A673 (cell line): ENCODE results near the gene SRP19. TPM values are rescaled to one million over a fixed set of nuclear protein-coding genes. Genes with fewer than 3 reads are reported as not detected.

Experiments
- Bru-seq: library from RNA; stranded (reverse); fragments of 400-500 nt; gene quantifications from one replicate; lab custom pipeline; 2021; lab: Mats Ljungman, UMichigan
- BruChase-seq, 2 experiments: library from RNA; stranded (reverse); fragments of 400-500 nt; gene quantifications; one replicate each; lab custom pipeline; 2021; lab: Mats Ljungman, UMichigan
- BruUV-seq: library from RNA; stranded (reverse); fragments of 400-500 nt; replicated peaks from 2 replicates; lab custom pipeline; 2021; lab: Mats Ljungman, UMichigan
- CTCF ChIA-PET: fragments of 300-600 bp; sonication (Branson Sonifier 250); formaldehyde crosslinking; loops from one replicate; lab custom pipeline; 2022; ENCODE audit warnings: antibody characterized with exemption; lab: Charles Lee
- POLR2A ChIA-PET: fragments of 300-600 bp; sonication (Branson Sonifier 250); formaldehyde crosslinking; loops from one replicate; lab custom pipeline; 2022; ENCODE audit warnings: antibody characterized with exemption; ENCODE audit not compliant: low non-redundant PET; lab: Charles Lee
- DNase-seq: peaks from one replicate; pipeline ENCODE4 v3.0.0-alpha.2; 2015; ENCODE audit warnings: low spot score
- H3K27ac ChIP-seq: fragments of 200-600 bp; sonication (generic); 2 replicates; pipeline ENCODE4 v1.5.1; 2016; ENCODE audit warnings: mixed run types, low read depth, mild to moderate bottlenecking, mixed read lengths, antibody characterized with exemption, low read length; ENCODE audit not compliant: poor library complexity, severe bottlenecking
- H3K27me3 ChIP-seq: fragments of 200-600 bp; sonication (generic); replicated peaks from 2 replicates; pipeline ENCODE4 v1.6.1; 2017; ENCODE audit warnings: mixed run types, low read depth, mild to moderate bottlenecking, mixed read lengths, antibody characterized with exemption, low read length; ENCODE audit not compliant: insufficient read depth, poor library complexity
- H3K36me3 ChIP-seq: fragments of 200-600 bp; sonication (generic); 2 replicates; pipeline ENCODE4 v1.6.1; 2016; ENCODE audit warnings: mixed run types, mild to moderate bottlenecking, mixed read lengths, antibody characterized with exemption, low read length; ENCODE audit not compliant: insufficient read depth, poor library complexity, severe bottlenecking
- H3K4me1 ChIP-seq: fragments of 200-600 bp; sonication (generic); 2 replicates; pipeline ENCODE4 v1.6.1; 2017; ENCODE audit warnings: mixed run types, mild to moderate bottlenecking, mixed read lengths, antibody characterized with exemption, low read length; ENCODE audit not compliant: insufficient read depth, poor library complexity, severe bottlenecking
- H3K4me3 ChIP-seq: fragments of 200-600 bp; sonication (generic); 2 replicates; pipeline ENCODE4 v1.5.1; 2016; ENCODE audit warnings: low read depth, mixed run types, mild to moderate bottlenecking, mixed read lengths, low read length; ENCODE audit not compliant: poor library complexity, severe bottlenecking
- H3K9me3 ChIP-seq: fragments of 200-600 bp; sonication (generic); 2 replicates; pipeline ENCODE4 v1.6.1; 2016; ENCODE audit warnings: mixed run types, low read depth, mild to moderate bottlenecking, mixed read lengths, antibody characterized with exemption, low read length; ENCODE audit not compliant: poor library complexity, severe bottlenecking
- CTCF ChIP-seq: fragments of 300-800, 200-600 bp; sonication (generic); conservative IDR thresholded peaks from 2 replicates; pipeline ENCODE4 v1.5.1; 2017; ENCODE audit warnings: low read depth, mild to moderate bottlenecking, antibody characterized with exemption, low read length, moderate library complexity, mixed read lengths
- EZH2 ChIP-seq: fragments of 200-600 bp; sonication (generic); IDR thresholded peaks from 2 replicates; pipeline ENCODE4 v1.6.1; 2017; ENCODE audit warnings: borderline replicate concordance, low read depth, mild to moderate bottlenecking, mixed read lengths, antibody characterized with exemption, low read length; ENCODE audit not compliant: poor library complexity, severe bottlenecking
- intact Hi-C: fragments of 100-400 bp; cut with micrococcal nuclease; formaldehyde crosslinking; loops from one replicate; pipeline ENCODE4 v1.10.0; 2022; ENCODE audit not compliant: unreplicated experiment
- long read RNA-seq: library from polyadenylated mRNA; stranded (forward); transcript quantifications from one replicate; pipeline ENCODE4 v2.0.0, GENCODE V29; 2022
- total RNA-seq: library from RNA; stranded (reverse); gene quantifications from 2 replicates; pipeline ENCODE4 v1.2.3, GENCODE V29; 2021

SRP19 gene
- 72.4 and 73.9 TPM in 2 replicates for total RNA-seq
- Bru-seq, nascent RNA, result percentile 78 among the genes with signal in this experiment
- percentile 85 among the genes with signal in this experiment for BruChase-seq, experiment 1, labeled RNA remaining after a 2-hour chase
- percentile 86 among the genes with signal in this experiment for BruChase-seq, experiment 2, labeled RNA remaining after a 6-hour chase
- long read RNA-seq, transcript SRP19-201 (5 exons, 937 nt), result minor isoform, 21 of 131 reads
- long read RNA-seq, transcript SRP19-205 (2 exons, 473 nt), result minor isoform, 10 of 131 reads
- long read RNA-seq, transcript SRP19-206 (5 exons, 2,841 nt), result major isoform, 73 of 131 reads
- long read RNA-seq, transcript SRP19-203 (4 exons, 833 nt), result minor isoform, 8 of 131 reads
- long read RNA-seq, partial matches to known transcripts, result 6 of 131 reads
- long read RNA-seq, other reads (novel, unspliced or antisense), result 9 of 131 reads

- Histone ChIP-seq H3K9me3 (no peaks in the 10 kb centered on the region), H3K36me3 (peaks cover 32% of the 10 kb centered on the region), H3K27ac (peak within 1 kb of the TSS; percentile 88), H3K4me3 (peak within 1 kb of the TSS; percentile 71), H3K27me3 (no peaks in the 10 kb centered on the region), H3K4me1 (peaks cover 16% of the 10 kb centered on the region)
- DNase-seq, result peak; percentile 98
- CTCF ChIA-PET, result interaction anchor here (0.8 kb wide), 1 partner anchor 13 kb away, joined by 3 read pairs; no protein-coding TSS in a partner anchor
- intact Hi-C loops, result no loop called here
- TF ChIP-seq CTCF, result no peak
- TF ChIP-seq EZH2, result no peak
- POLR2A ChIA-PET, result interaction anchor here (0.6 to 0.9 kb wide), 2 partner anchors 9 to 113 kb away, joined by 3 to 4 read pairs; no protein-coding TSS in a partner anchor
- BruUV-seq, result no TSS peak
Measured at GRCh38 chr5:112860929-112861637, at the start of gene SRP19. Gene SRP19 (plus strand): TSS chr5:112861287. CDS start chr5:112861377, 90 bp downstream.

DNA sequence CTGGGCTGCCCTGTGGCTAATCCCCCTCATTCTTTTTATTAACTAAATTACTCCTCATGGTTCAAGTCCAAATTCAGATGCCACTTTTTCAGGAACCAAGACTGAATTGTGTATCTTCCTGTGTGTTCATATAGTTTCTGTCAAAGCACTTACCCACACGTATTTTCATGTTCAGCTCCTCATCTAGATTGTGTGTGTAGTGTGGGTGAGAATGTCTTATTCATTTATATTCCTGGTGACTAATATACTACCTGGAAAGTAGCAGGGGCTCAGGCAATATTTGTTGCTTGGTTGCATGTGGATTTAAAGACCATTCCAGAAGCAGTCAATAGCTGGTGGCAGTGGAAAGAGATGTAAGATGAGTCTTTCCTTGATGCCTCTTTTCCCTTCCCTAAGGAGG, 48.5 kb upstream of the SRP19 start:
- ChIA-PET CTCF (no interaction called here), POLR2A (no interaction called here)
- no peaks in the 10 kb centered on the region for H3K9me3 ChIP-seq
- intact Hi-C loops, result no loop called here
- H3K4me1 ChIP-seq, result no peaks in the 10 kb centered on the region
- H3K27ac ChIP-seq, result no peak overlapping the region
- H3K27me3 ChIP-seq, result no peaks in the 10 kb centered on the region
- TF ChIP-seq CTCF (no peak), EZH2 (no peak)
- no peak for DNase-seq
- no peak overlapping the region for H3K4me3 ChIP-seq
- H3K36me3 ChIP-seq, result peaks cover 9% of the 10 kb centered on the region
- no TSS peak for BruUV-seq

DNA sequence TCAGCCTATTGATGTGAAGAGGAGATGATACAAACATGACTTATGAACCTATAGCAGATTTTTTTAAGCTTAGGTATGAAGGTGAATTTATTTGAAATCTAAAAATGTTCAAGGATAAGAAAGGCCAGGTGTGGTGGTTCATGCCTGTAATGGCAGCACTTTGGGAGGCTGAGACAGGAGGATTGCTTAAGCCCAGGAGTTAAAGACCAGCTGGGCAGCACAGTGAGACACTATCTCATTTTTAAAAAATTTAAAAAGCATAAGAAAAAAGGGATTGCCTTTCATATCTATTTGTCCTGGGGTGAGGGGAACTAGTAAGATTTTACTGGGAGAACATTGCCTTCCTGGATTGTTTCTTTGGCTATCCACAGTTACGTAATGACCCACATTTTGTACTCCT, 40.8 kb upstream of the SRP19 start:
- intact Hi-C loops, result no loop called here
- ChIA-PET POLR2A (no interaction called here), CTCF (no interaction called here)
- Histone ChIP-seq H3K27me3 (no peaks in the 10 kb centered on the region), H3K36me3 (peaks cover 15% of the 10 kb centered on the region), H3K27ac (no peak overlapping the region), H3K4me1 (no peaks in the 10 kb centered on the region), H3K9me3 (no peaks in the 10 kb centered on the region), H3K4me3 (no peak overlapping the region)
- no TSS peak for BruUV-seq
- no peak for DNase-seq
- no peak for TF ChIP-seq EZH2
